Esophagus squamous epithelium (tissue), 4 donors: Measurements from ENCODE around the gene VPS35L.

Source experiments
- CTCF ChIP-seq, 6 experiments: fragments of 450-650 bp in 4 of 6; fragments of 200-600 bp in 2 of 6; sonication (generic) in 2 of 6; IDR thresholded peaks; one replicate each; pipeline ENCODE4 v1.5.1; 2016 to 2019; ENCODE audit warnings: antibody characterized with exemption in 6 of 6, mild to moderate bottlenecking in 4 of 6, moderate library complexity in 4 of 6
- POLR2A ChIP-seq, 4 donors: fragments of 450-650 bp; IDR thresholded peaks; one replicate each; pipeline ENCODE4 v1.6.1; 2017; ENCODE audit warnings: antibody characterized with exemption in 4 of 4, mild to moderate bottlenecking in 4 of 4, moderate library complexity in 3 of 4

GRCh38 chr16:19610200-19610599 is 54.7 kb downstream of the VPS35L start:
- TF ChIP-seq POLR2A (IDR thresholded peaks at IDR 0.05) (no peak), CTCF (IDR thresholded peaks at IDR 0.05) (no peak)
